ENCODE measurements around the gene CNTNAP2.

GRCh38 chr7:146378196-146378595 is 261.6 kb downstream of the CNTNAP2 start:
- TF ChIP-seq CTCF (IDR thresholded peaks at IDR 0.05) (no peak), POLR2A (IDR thresholded peaks at IDR 0.05) (no peak)
